Measurements from ENCODE around the gene DDX19B.

DNA sequence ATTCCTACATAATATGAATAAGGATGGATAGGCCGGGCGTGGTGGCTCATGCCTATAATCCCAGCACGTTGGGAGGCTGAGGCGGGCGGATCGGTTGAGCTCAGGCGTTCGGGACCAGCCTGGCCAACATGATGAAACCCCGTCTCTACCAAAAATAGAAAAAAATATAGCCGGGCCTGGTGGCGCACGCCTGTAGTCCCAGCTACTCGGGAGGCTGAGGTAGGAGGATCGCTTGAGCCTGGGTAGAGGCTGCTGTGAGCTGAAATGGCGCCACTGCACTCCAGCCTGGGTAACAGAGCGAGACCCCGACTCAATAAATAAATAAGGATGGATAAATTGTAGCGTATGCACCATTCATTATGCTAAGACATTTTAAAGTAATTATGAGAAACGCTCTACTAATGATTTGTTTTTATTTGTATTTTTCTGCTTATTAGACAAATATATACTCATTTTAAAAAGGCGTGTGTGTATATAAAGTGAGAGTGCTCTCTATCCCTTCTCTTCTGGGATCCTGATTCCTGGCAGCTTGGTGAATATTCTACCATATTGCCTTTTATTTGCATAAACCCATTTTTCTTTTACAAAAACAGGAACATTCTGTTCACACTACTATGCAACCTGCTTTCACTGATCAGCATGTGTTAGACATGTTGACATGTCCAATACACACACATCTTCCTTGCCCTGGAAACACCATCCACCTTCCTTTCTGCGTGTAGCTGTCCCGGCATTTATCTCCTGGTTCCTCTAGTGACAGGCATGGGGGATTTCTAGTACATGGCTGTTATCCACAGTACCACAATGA is 74.1 kb downstream of the DDX19B start:
- TF ChIP-seq GATA2 (IDR thresholded peaks at IDR 0.05; ENCODE audit: low read depth, low read length) (no peak), GATA3 (IDR thresholded peaks at IDR 0.05; ENCODE audit: low read depth, low read length) (no peak)
